ENCODE data around the gene MED13L. TPM values are rescaled to one million over a fixed set of nuclear protein-coding genes. Genes with fewer than 3 reads are reported as not detected.

Gene MED13L
- total and polyA plus RNA-seq, 2 of the 8 experiments (the other 6 are each of a cell fraction or from before 2014, with no cell fraction given): 15.9 to 51.7 TPM

DNA sequence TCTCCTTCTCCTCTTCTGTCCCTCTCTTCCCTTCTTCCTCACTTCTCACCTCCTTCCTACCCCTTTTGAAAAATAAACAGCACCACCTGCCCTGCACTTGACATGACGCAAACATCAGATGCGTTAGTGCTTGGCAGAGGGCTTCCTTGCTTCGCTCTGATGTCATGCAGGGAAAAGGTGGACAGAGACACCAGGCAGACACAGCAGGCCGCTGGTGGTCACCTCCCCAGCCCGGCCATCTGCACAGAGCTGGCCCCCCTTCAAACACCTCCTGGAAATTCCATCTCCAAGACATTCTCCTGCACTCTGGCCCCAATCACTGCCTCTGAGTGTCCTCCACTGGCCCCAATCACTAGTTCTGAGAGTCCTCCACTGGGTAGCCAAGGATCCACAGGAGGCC lies 353.6 kb downstream of the MED13L start (continued):
- TF ChIP-seq, protein P1, sequence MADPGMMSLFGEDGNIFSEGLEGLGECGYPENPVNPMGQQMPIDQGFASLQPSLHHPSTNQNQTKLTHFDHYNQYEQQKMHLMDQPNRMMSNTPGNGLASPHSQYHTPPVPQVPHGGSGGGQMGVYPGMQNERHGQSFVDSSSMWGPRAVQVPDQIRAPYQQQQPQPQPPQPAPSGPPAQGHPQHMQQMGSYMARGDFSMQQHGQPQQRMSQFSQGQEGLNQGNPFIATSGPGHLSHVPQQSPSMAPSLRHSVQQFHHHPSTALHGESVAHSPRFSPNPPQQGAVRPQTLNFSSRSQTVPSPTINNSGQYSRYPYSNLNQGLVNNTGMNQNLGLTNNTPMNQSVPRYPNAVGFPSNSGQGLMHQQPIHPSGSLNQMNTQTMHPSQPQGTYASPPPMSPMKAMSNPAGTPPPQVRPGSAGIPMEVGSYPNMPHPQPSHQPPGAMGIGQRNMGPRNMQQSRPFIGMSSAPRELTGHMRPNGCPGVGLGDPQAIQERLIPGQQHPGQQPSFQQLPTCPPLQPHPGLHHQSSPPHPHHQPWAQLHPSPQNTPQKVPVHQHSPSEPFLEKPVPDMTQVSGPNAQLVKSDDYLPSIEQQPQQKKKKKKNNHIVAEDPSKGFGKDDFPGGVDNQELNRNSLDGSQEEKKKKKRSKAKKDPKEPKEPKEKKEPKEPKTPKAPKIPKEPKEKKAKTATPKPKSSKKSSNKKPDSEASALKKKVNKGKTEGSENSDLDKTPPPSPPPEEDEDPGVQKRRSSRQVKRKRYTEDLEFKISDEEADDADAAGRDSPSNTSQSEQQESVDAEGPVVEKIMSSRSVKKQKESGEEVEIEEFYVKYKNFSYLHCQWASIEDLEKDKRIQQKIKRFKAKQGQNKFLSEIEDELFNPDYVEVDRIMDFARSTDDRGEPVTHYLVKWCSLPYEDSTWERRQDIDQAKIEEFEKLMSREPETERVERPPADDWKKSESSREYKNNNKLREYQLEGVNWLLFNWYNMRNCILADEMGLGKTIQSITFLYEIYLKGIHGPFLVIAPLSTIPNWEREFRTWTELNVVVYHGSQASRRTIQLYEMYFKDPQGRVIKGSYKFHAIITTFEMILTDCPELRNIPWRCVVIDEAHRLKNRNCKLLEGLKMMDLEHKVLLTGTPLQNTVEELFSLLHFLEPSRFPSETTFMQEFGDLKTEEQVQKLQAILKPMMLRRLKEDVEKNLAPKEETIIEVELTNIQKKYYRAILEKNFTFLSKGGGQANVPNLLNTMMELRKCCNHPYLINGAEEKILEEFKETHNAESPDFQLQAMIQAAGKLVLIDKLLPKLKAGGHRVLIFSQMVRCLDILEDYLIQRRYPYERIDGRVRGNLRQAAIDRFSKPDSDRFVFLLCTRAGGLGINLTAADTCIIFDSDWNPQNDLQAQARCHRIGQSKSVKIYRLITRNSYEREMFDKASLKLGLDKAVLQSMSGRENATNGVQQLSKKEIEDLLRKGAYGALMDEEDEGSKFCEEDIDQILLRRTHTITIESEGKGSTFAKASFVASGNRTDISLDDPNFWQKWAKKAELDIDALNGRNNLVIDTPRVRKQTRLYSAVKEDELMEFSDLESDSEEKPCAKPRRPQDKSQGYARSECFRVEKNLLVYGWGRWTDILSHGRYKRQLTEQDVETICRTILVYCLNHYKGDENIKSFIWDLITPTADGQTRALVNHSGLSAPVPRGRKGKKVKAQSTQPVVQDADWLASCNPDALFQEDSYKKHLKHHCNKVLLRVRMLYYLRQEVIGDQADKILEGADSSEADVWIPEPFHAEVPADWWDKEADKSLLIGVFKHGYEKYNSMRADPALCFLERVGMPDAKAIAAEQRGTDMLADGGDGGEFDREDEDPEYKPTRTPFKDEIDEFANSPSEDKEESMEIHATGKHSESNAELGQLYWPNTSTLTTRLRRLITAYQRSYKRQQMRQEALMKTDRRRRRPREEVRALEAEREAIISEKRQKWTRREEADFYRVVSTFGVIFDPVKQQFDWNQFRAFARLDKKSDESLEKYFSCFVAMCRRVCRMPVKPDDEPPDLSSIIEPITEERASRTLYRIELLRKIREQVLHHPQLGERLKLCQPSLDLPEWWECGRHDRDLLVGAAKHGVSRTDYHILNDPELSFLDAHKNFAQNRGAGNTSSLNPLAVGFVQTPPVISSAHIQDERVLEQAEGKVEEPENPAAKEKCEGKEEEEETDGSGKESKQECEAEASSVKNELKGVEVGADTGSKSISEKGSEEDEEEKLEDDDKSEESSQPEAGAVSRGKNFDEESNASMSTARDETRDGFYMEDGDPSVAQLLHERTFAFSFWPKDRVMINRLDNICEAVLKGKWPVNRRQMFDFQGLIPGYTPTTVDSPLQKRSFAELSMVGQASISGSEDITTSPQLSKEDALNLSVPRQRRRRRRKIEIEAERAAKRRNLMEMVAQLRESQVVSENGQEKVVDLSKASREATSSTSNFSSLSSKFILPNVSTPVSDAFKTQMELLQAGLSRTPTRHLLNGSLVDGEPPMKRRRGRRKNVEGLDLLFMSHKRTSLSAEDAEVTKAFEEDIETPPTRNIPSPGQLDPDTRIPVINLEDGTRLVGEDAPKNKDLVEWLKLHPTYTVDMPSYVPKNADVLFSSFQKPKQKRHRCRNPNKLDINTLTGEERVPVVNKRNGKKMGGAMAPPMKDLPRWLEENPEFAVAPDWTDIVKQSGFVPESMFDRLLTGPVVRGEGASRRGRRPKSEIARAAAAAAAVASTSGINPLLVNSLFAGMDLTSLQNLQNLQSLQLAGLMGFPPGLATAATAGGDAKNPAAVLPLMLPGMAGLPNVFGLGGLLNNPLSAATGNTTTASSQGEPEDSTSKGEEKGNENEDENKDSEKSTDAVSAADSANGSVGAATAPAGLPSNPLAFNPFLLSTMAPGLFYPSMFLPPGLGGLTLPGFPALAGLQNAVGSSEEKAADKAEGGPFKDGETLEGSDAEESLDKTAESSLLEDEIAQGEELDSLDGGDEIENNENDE (IDR thresholded peaks at IDR 0.05; ENCODE audit: insufficient replicate concordance, low read length): no peak
- TF ChIP-seq SIX5 (IDR thresholded peaks at IDR 0.05; ENCODE audit: low read depth, low read length) (no peak), PHF8 (conservative IDR thresholded peaks at IDR 0.05; ENCODE audit: low read depth, low read length) (no peak), SUZ12 (IDR thresholded peaks at IDR 0.05; ENCODE audit: low read length) (no peak)
